ENCODE measurements around the gene ISM2.

ISM2 gene

GRCh38 chr14:77459072-77459723, 39.4 kb downstream of the ISM2 start:
- peak; percentile 71 for DNase-seq

- peak; percentile 5 for DNase-seq
Observed at GRCh38 chr14:77458249-77458950, 40.2 kb downstream of the ISM2 start.

GRCh38 chr14:77457522-77458248, 40.9 kb downstream of the ISM2 start, which contains the start of the genes AHSA1 and VIPAS39:
Gene AHSA1 (plus strand): TSS chr14:77458093. CDS start chr14:77458190, 97 bp downstream.
Gene VIPAS39 (minus strand): TSS chr14:77457601. CDS start chr14:77454102, 3,499 bp downstream.
- peak; percentile 99 for DNase-seq

GRCh38 chr14:77457115-77457521, 41.5 kb downstream of the ISM2 start:
- DNase-seq: no peak

GRCh38 chr14:77455966-77456640, 42.5 kb downstream of the ISM2 start:
- no peak for DNase-seq

GRCh38 chr14:77442196-77442595, 56.4 kb downstream of the ISM2 start:
- DNase-seq: no peak

GRCh38 chr14:77439861-77440260, 58.8 kb downstream of the ISM2 start:
- no peak for DNase-seq

GRCh38 chr14:77438596-77438995, 60.0 kb downstream of the ISM2 start:
- DNase-seq: no peak

GRCh38 chr14:77436042-77436441, 62.6 kb downstream of the ISM2 start:
- peak; percentile 15 for DNase-seq

GRCh38 chr14:77426396-77426795, 72.2 kb downstream of the ISM2 start:
- no peak for DNase-seq

GRCh38 chr14:77424862-77425261, 73.8 kb downstream of the ISM2 start:
- DNase-seq: no peak

All from fibroblast of skin of scalp (primary cell).